Mesothelial cell of epicardium (in vitro differentiated cells): ENCODE results near the gene AGPAT3. TPM values are rescaled to one million over a fixed set of nuclear protein-coding genes. Genes with fewer than 3 reads are reported as not detected.

Source experiments
- DNase-seq, 2 experiments: peaks; one replicate each; pipeline ENCODE4 v3.0.0; 2021; ENCODE audit warnings: low spot score in 2 of 2; ENCODE audit not compliant: unreplicated experiment in 2 of 2
- H3K27ac Mint-ChIP-seq: 2 replicates; pipeline ENCODE4 v1.8.0; 2021; ENCODE audit warnings: mixed read lengths
- H3K27me3 Mint-ChIP-seq: 2 replicates; pipeline ENCODE4 v1.8.0; 2021; ENCODE audit warnings: low read depth, mixed read lengths
- H3K36me3 Mint-ChIP-seq: 2 replicates; pipeline ENCODE4 v1.8.0; 2021; ENCODE audit warnings: mixed read lengths
- H3K4me1 Mint-ChIP-seq: 2 replicates; pipeline ENCODE4 v1.8.0; 2021; ENCODE audit warnings: mixed read lengths
- H3K4me3 Mint-ChIP-seq: 2 replicates; pipeline ENCODE4 v1.8.0; 2021; ENCODE audit warnings: mild to moderate bottlenecking, moderate library complexity, mixed read lengths
- H3K9me3 Mint-ChIP-seq: 2 replicates; pipeline ENCODE4 v1.8.0; 2021; ENCODE audit warnings: mixed read lengths
- total RNA-seq: library from RNA; stranded (reverse); gene quantifications from 3 replicates; pipeline ENCODE4 v1.2.1, GENCODE V29; 2021
- TF ChIP-seq, protein P1 (sequence below): fragments of 200-600 bp; sonication (generic); IDR thresholded peaks from one replicate; pipeline ENCODE4 v1.5.0; 2021; ENCODE audit warnings: antibody characterized with exemption; ENCODE audit not compliant: unreplicated experiment

Gene AGPAT3
- total RNA-seq, 1 donor from 2014 or later = 71.0 TPM

DNA sequence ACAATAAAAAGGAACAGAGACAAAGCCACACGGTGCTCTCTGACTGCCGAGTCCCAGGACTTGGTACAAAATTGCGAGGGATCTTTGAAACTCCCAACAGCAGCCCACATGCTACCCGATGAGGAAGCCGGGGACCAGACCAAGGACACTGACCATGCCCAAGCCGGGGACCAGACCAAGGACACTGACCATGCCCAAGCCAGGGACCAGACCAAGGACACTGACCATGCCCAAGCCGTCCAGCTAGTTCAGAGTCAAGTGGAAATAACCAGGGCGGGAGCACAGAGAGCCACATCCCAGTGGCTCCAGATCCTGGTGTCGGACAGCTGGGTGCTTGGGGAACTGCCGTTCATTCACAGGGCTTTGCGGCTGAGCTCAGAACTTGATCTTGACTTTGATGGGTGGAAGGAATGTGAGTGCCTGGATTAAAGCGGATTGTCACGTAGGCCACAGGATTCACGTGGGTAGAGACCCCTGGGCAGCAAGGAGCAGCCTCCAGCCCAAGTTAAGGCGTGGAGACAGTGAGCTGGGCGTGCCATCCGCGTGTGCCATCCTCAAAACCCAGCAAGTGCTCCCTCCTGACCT lies 130.6 kb downstream of the AGPAT3 start:
- H3K4me1 Mint-ChIP-seq = no peaks in the 10 kb centered on the region
- TF ChIP-seq, protein P1, sequence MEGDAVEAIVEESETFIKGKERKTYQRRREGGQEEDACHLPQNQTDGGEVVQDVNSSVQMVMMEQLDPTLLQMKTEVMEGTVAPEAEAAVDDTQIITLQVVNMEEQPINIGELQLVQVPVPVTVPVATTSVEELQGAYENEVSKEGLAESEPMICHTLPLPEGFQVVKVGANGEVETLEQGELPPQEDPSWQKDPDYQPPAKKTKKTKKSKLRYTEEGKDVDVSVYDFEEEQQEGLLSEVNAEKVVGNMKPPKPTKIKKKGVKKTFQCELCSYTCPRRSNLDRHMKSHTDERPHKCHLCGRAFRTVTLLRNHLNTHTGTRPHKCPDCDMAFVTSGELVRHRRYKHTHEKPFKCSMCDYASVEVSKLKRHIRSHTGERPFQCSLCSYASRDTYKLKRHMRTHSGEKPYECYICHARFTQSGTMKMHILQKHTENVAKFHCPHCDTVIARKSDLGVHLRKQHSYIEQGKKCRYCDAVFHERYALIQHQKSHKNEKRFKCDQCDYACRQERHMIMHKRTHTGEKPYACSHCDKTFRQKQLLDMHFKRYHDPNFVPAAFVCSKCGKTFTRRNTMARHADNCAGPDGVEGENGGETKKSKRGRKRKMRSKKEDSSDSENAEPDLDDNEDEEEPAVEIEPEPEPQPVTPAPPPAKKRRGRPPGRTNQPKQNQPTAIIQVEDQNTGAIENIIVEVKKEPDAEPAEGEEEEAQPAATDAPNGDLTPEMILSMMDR = no peak
- peaks cover 7% of the 10 kb centered on the region for H3K9me3 Mint-ChIP-seq
- no peak overlapping the region for H3K27ac Mint-ChIP-seq
- no peaks in the 10 kb centered on the region for H3K36me3 Mint-ChIP-seq
- H3K27me3 Mint-ChIP-seq = peaks cover 8% of the 10 kb centered on the region
- DNase-seq = no peak
- no peak overlapping the region for H3K4me3 Mint-ChIP-seq

GRCh38 chr21:43997766-43998742 lies 133.0 kb downstream of the AGPAT3 start:
- TF ChIP-seq, protein P1 = no peak
- no peak for DNase-seq
- peaks cover 8% of the 10 kb centered on the region for H3K27me3 Mint-ChIP-seq
- H3K27ac Mint-ChIP-seq = no peak overlapping the region
- H3K9me3 Mint-ChIP-seq = peaks cover 7% of the 10 kb centered on the region
- H3K4me3 Mint-ChIP-seq = no peak overlapping the region
- no peaks in the 10 kb centered on the region for H3K36me3 Mint-ChIP-seq
- H3K4me1 Mint-ChIP-seq = no peaks in the 10 kb centered on the region

GRCh38 chr21:44000360-44000759 lies 135.3 kb downstream of the AGPAT3 start:
- peaks cover 7% of the 10 kb centered on the region for H3K9me3 Mint-ChIP-seq

GRCh38 chr21:44002511-44002910 lies 137.5 kb downstream of the AGPAT3 start:
- Mint-ChIP-seq H3K36me3 (no peaks in the 10 kb centered on the region), H3K4me3 (no peak overlapping the region), H3K27me3 (peaks cover 5% of the 10 kb centered on the region), H3K27ac (no peak overlapping the region), H3K4me1 (no peaks in the 10 kb centered on the region), H3K9me3 (peaks cover under 1% of the 10 kb centered on the region)
- DNase-seq = no peak
- TF ChIP-seq, protein P1 = no peak

More at GRCh38 chr21:44000360-44000759, 135.3 kb downstream of the AGPAT3 start:
- TF ChIP-seq, protein P1 = no peak
- Mint-ChIP-seq H3K36me3 (no peaks in the 10 kb centered on the region), H3K27ac (no peak overlapping the region), H3K4me1 (no peaks in the 10 kb centered on the region), H3K27me3 (peaks cover 8% of the 10 kb centered on the region), H3K4me3 (no peak overlapping the region)
- no peak for DNase-seq

GRCh38 chr21:44003307-44003966 lies 138.4 kb downstream of the AGPAT3 start:
- H3K27me3 Mint-ChIP-seq = peaks cover 2% of the 10 kb centered on the region
- H3K4me3 Mint-ChIP-seq = no peak overlapping the region
- H3K27ac Mint-ChIP-seq = no peak overlapping the region
- TF ChIP-seq, protein P1 = no peak
- H3K4me1 Mint-ChIP-seq = no peaks in the 10 kb centered on the region
- DNase-seq = no peak
- H3K9me3 Mint-ChIP-seq = no peaks in the 10 kb centered on the region
- no peaks in the 10 kb centered on the region for H3K36me3 Mint-ChIP-seq
